Choroid plexus epithelial cell (primary cell): ENCODE results near the gene BDKRB2.

ENCODE experiments used
- DNase-seq: peaks from one replicate; pipeline ENCODE4 v3.0.0-alpha.2; 2010; ENCODE audit warnings: low read depth
- H3K4me3 ChIP-seq: 2 replicates; pipeline ENCODE4 v1.5.1; 2011; ENCODE audit warnings: low read depth, mild to moderate bottlenecking, control low read depth, low read length, moderate library complexity
- CTCF ChIP-seq: conservative IDR thresholded peaks from 2 replicates; pipeline ENCODE4 v1.5.1; 2011; ENCODE audit warnings: low read depth, mild to moderate bottlenecking, control low read depth, inconsistent platforms, low read length, moderate library complexity

Gene BDKRB2

DNA sequence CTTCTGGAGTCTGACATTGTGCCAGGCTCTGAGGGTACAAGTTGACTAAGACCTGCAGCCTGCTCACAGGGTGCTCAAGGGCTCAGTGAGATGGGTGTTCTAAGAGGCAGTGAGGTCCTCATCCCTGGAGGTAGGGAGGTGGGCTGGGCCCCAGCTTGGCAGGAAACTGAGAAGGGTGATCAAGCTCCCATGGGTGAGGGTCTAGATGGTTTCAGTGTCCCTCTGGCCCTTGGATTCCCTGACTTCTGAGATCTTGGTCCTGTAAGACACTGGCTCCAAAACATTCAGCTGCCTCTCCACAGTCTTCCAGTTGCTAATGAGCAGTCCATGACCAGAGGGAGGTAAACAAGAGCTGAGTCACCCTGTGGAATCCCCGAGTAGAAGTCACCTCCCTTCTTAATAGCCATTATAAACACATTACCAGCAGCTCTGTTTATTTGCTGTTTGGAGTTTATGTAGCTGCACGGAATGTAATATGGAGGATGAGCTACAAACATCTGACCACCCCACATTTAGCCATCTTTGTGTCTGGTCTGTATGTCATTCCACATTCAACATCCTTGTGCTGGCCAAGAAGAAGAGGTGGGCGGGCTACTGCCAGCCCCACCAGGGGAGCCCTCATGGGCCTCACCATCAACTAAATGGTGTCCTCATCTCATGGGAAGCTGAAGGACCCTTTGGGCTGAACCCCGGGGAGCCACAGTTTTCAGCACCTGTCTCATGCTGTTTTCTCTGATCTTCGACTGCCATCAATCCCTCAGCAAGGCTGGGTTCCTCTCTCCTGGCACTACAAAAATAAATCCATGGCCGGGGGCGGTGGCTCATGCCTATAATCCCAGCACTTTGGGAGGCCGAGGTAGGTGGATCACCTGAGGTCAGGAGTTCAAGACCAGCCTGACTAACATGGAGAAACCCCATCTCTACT is 37.2 kb upstream of the BDKRB2 start:
- no peak overlapping the region for H3K4me3 ChIP-seq
- no peak for TF ChIP-seq CTCF
- peak; percentile 87 for DNase-seq

GRCh38 chr14:96168581-96168980 is 36.1 kb upstream of the BDKRB2 start:
- TF ChIP-seq CTCF, result no peak
- H3K4me3 ChIP-seq, result no peak overlapping the region
- no peak for DNase-seq

- no peak for DNase-seq
- no peak for TF ChIP-seq CTCF
- no peak overlapping the region for H3K4me3 ChIP-seq
Measured at GRCh38 chr14:96170961-96171592, 33.6 kb upstream of the BDKRB2 start.

GRCh38 chr14:96173636-96174475 is 30.8 kb upstream of the BDKRB2 start:
- no peak overlapping the region for H3K4me3 ChIP-seq
- DNase-seq, result no peak
- TF ChIP-seq CTCF, result no peak

GRCh38 chr14:96176275-96176674 is 28.4 kb upstream of the BDKRB2 start:
- no peak for TF ChIP-seq CTCF
- peak; percentile 40 for DNase-seq
- no peak overlapping the region for H3K4me3 ChIP-seq

DNA sequence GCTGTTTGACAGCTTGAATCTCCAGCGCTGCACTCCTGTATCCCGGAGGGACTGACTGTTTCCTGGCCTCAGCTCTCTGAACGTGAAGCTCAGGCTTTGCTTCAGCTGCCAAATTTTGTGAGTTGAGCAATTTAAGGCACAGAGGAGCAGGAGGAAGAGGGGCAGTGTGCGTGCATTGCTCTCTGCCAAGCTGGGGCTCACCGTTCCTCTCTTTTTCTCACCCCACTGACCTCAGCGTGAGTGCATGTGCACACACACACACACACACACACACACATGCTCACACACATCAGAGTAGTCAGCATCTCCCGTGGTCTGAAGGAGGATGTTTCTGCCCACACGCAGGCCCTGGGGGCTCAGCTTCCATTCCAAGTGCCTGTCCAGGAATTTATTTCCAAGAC is 27.8 kb upstream of the BDKRB2 start:
- H3K4me3 ChIP-seq, result no peak overlapping the region
- no peak for TF ChIP-seq CTCF
- DNase-seq, result peak; percentile 78
